Urothelium cell line (cell line): ENCODE measurements around the gene IL12A.

Experiments
- DNase-seq: peaks from one replicate; pipeline ENCODE4 v3.0.0; 2011; ENCODE audit warnings: low spot score, mixed read lengths
- FAIRE-seq: peaks from 2 replicates; lab custom pipeline; 2011; peaks lifted over from hg19 to GRCh38; lab: Jason Lieb, UNC

Gene IL12A

GRCh38 chr3:160023476-160023875, 34.8 kb downstream of the IL12A start:
- FAIRE-seq, result no peak
- DNase-seq, result no peak

DNA sequence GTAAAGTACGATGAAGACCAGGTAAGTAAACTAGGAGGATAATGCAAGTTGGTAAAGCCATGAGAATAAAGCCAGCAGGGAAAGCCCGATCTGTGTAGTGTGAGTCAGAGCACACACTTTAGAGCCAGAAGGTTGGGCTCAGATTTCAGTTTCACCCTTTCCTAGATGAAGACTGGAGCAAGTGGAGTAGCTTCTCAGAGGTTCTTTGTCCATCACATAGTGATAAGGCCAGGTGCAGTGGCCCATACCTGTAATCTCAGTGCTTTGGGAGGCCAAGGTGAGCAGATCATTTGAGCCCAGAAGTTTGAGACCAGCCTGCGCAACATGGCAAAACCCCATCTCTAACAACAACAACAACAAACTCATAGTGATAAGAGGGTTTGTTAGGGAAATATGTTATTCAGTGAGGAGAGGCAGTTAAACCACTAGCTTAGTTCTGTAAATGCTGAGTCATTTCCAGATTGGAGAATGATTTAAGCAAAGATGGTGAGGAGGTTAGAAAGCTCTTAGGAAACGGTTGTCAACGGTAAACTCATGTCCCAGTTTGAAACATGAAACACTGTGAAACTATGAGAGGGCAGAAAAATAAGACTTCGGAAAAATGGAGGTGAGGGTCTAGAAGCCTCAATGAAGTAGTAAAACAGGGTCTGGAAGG, 39.0 kb downstream of the IL12A start:
- no peak for DNase-seq
- no peak for FAIRE-seq

DNA sequence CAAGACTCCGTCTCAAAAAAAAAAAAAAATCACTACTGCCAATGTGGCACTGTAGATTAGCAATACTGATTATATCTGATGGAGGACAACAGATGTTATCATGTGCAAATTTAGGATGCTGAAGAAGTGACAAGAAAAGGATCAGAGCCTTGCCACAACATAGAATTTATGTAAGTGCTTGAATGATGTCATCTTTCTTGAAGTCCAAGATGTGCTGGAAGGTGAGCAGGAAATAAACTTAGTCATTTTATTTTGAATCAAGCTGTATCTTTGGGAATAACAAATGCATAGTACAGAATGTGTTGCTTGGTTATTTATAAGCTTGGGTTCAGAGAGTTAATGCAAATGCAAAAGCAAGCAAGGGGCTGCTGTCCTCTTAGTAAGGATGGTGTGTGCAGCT, 47.1 kb downstream of the IL12A start:
- FAIRE-seq, result no peak
- no peak for DNase-seq

- no peak for FAIRE-seq
- DNase-seq, result no peak
These were observed 50.4 kb downstream of the IL12A start for GRCh38 chr3:160038862-160039562.

GRCh38 chr3:160040181-160040580, 51.5 kb downstream of the IL12A start:
- FAIRE-seq (no peak), DNase-seq (no peak)

DNA sequence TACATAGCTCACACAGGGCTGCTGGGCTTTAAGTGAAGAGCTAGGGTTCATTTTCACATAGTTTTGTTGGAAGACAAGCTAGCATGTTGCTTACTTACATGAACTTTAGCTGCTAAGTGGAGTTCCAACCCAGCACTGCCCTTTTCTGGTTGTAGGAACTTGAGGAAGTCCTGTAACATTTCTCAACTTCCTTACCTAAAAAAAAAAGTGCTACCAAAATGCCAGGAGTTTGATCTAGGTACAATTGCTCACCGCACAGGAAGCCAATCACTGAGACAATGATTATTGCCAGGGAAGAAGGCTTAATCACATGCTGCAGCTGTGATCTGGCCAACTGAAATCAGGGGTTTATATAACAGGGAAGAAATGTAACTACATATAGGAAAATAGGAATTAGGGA, 52.8 kb downstream of the IL12A start:
- FAIRE-seq (no peak), DNase-seq (no peak)

GRCh38 chr3:160044121-160044520, 55.5 kb downstream of the IL12A start:
- FAIRE-seq (no peak), DNase-seq (no peak)
